SK-N-SH treated with all-trans-retinoic acid at 6 μM for 48 hours (cell line): ENCODE measurements around the gene PTER.

Source experiments
- ATAC-seq: fragments of 200-7000 bp; cut with Tn5 transposase; 3 replicates; pipeline ENCODE4 v1.9.1; 2020; ENCODE audit warnings: mild to moderate bottlenecking, moderate library complexity
- ARNTL ChIP-seq: fragments of 450-650 bp; formaldehyde crosslinking; IDR thresholded peaks from 2 replicates; pipeline ENCODE4 v1.5.0; 2020; ENCODE audit warnings: low read depth, mild to moderate bottlenecking, moderate library complexity, borderline replicate concordance
- BACH2 ChIP-seq: fragments of 250-450 bp; sonication (Bioruptor Pico); IDR thresholded peaks from 2 replicates; pipeline ENCODE4 v1.9.0; 2021; ENCODE audit warnings: mild to moderate bottlenecking, borderline replicate concordance
- CSDC2 ChIP-seq: fragments of 250-450 bp; sonication (Bioruptor Pico); IDR thresholded peaks from 2 replicates; pipeline ENCODE4 v1.5.0; 2020; ENCODE audit warnings: mild to moderate bottlenecking, moderate library complexity
- ESRRG ChIP-seq: fragments of 250-450 bp; sonication (Bioruptor Pico); IDR thresholded peaks from 2 replicates; pipeline ENCODE4 v1.6.1; 2021; ENCODE audit warnings: mild to moderate bottlenecking
- GLIS3 ChIP-seq: fragments of 250-450 bp; sonication (Bioruptor Pico); IDR thresholded peaks from 2 replicates; pipeline ENCODE4 v1.5.0; 2020; ENCODE audit warnings: mild to moderate bottlenecking, moderate library complexity
- ISL1 ChIP-seq: fragments of 250-450 bp; sonication (Bioruptor Pico); IDR thresholded peaks from 2 replicates; pipeline ENCODE4 v2.1.2; 2022; ENCODE audit warnings: mild to moderate bottlenecking, moderate library complexity
- OSR1 ChIP-seq: fragments of 250-450 bp; sonication (Bioruptor Pico); IDR thresholded peaks from 2 replicates; pipeline ENCODE4 v1.8.0; 2022; ENCODE audit warnings: moderate library complexity, mild to moderate bottlenecking, inconsistent platforms
- PPARA ChIP-seq: fragments of 250-450 bp; sonication (Bioruptor Pico); IDR thresholded peaks from 2 replicates; pipeline ENCODE4 v1.5.0; 2020; ENCODE audit warnings: mild to moderate bottlenecking, borderline replicate concordance
- RARB ChIP-seq: fragments of 250-450 bp; sonication (Bioruptor Pico); IDR thresholded peaks from 2 replicates; pipeline ENCODE4 v1.8.0; 2021; ENCODE audit warnings: mild to moderate bottlenecking, moderate library complexity
- SNAI2 ChIP-seq: fragments of 250-450 bp; sonication (Bioruptor Pico); IDR thresholded peaks from 2 replicates; pipeline ENCODE4 v1.5.0; 2020; ENCODE audit warnings: mild to moderate bottlenecking, moderate library complexity
- TCF4 ChIP-seq: fragments of 250-450 bp; sonication (Bioruptor Pico); IDR thresholded peaks from 2 replicates; pipeline ENCODE4 v1.8.0; 2021; ENCODE audit warnings: mild to moderate bottlenecking, moderate library complexity, borderline replicate concordance
- TOX ChIP-seq: fragments of 250-450 bp; sonication (Bioruptor Pico); IDR thresholded peaks from 2 replicates; pipeline ENCODE4 v1.8.0; 2021; ENCODE audit warnings: mild to moderate bottlenecking, moderate library complexity, borderline replicate concordance
- ZC3H10 ChIP-seq: fragments of 250-450 bp; sonication (Bioruptor Pico); IDR thresholded peaks from 2 replicates; pipeline ENCODE4 v1.5.1; 2021; ENCODE audit warnings: mild to moderate bottlenecking, moderate library complexity
- ZFP3 ChIP-seq: fragments of 250-450 bp; sonication (Bioruptor Pico); IDR thresholded peaks from 2 replicates; pipeline ENCODE4 v1.5.0; 2020; ENCODE audit warnings: mild to moderate bottlenecking, moderate library complexity
- ZFP30 ChIP-seq: fragments of 450-650 bp; formaldehyde crosslinking; IDR thresholded peaks from 2 replicates; pipeline ENCODE4 v1.5.0; 2022; ENCODE audit warnings: mild to moderate bottlenecking, moderate library complexity
- ZNF565 ChIP-seq: fragments of 450-650 bp; formaldehyde crosslinking; conservative IDR thresholded peaks from 2 replicates; pipeline ENCODE4 v1.5.0; 2020; ENCODE audit warnings: low read depth, mild to moderate bottlenecking, moderate library complexity
- ZNF70 ChIP-seq: fragments of 450-650 bp; formaldehyde crosslinking; IDR thresholded peaks from 2 replicates; pipeline ENCODE4 v1.5.0; 2020; ENCODE audit warnings: mild to moderate bottlenecking, moderate library complexity
- ZNF8 ChIP-seq: fragments of 450-650 bp; formaldehyde crosslinking; IDR thresholded peaks from 2 replicates; pipeline ENCODE4 v1.5.0; 2020; ENCODE audit warnings: mild to moderate bottlenecking, moderate library complexity
- TF ChIP-seq, protein P1 (sequence below): fragments of 250-450 bp; sonication (Bioruptor Pico); IDR thresholded peaks from 2 replicates; pipeline ENCODE4 v1.5.1; 2021; ENCODE audit warnings: mild to moderate bottlenecking, moderate library complexity
- TF ChIP-seq, protein P2 (sequence below): fragments of 250-450 bp; sonication (Bioruptor Pico); IDR thresholded peaks from 2 replicates; pipeline ENCODE4 v1.5.1; 2020; ENCODE audit warnings: low read depth, mild to moderate bottlenecking, moderate library complexity
- TF ChIP-seq, protein P3 (sequence below): fragments of 250-450 bp; sonication (Bioruptor Pico); IDR thresholded peaks from 2 replicates; pipeline ENCODE4 v1.5.0; 2020; ENCODE audit warnings: mild to moderate bottlenecking, moderate library complexity
- TF ChIP-seq, protein P4 (sequence below): fragments of 250-450 bp; sonication (Bioruptor Pico); IDR thresholded peaks from 2 replicates; pipeline ENCODE4 v1.8.0; 2021; ENCODE audit warnings: low read depth, mild to moderate bottlenecking, moderate library complexity, borderline replicate concordance

The PTER gene

DNA sequence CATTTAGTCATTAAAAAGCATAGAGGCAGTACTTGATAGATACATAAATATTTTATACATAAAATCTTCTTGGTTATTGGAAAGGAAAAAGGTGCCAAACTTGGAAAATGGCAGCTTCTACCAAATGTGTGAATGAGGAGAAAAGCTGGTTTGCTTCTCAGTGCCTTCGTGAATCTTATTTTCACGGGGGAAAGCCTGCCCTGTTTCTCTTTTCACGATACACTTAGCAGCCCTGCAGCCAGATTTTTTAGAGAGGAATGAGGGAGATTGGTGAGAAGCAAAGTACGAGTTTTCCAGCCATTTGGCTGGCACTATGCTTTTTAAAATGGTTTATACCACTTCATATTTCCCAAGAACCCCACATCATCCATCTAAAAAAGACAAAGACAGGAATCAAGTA lies 107.8 kb downstream of the PTER start:
- no peak for ATAC-seq
- TF ChIP-seq, protein P1, sequence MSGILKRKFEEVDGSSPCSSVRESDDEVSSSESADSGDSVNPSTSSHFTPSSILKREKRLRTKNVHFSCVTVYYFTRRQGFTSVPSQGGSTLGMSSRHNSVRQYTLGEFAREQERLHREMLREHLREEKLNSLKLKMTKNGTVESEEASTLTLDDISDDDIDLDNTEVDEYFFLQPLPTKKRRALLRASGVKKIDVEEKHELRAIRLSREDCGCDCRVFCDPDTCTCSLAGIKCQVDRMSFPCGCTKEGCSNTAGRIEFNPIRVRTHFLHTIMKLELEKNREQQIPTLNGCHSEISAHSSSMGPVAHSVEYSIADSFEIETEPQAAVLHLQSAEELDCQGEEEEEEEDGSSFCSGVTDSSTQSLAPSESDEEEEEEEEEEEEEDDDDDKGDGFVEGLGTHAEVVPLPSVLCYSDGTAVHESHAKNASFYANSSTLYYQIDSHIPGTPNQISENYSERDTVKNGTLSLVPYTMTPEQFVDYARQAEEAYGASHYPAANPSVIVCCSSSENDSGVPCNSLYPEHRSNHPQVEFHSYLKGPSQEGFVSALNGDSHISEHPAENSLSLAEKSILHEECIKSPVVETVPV (CRISPR knock-in tag) = no peak
- TF ChIP-seq TCF4 (no peak), TOX (CRISPR knock-in tag) (no peak), OSR1 (CRISPR knock-in tag) (no peak), CSDC2 (CRISPR knock-in tag) (no peak), ISL1 (CRISPR knock-in tag) (no peak), ZC3H10 (CRISPR knock-in tag) (no peak), SNAI2 (no peak), ESRRG (no peak)

DNA sequence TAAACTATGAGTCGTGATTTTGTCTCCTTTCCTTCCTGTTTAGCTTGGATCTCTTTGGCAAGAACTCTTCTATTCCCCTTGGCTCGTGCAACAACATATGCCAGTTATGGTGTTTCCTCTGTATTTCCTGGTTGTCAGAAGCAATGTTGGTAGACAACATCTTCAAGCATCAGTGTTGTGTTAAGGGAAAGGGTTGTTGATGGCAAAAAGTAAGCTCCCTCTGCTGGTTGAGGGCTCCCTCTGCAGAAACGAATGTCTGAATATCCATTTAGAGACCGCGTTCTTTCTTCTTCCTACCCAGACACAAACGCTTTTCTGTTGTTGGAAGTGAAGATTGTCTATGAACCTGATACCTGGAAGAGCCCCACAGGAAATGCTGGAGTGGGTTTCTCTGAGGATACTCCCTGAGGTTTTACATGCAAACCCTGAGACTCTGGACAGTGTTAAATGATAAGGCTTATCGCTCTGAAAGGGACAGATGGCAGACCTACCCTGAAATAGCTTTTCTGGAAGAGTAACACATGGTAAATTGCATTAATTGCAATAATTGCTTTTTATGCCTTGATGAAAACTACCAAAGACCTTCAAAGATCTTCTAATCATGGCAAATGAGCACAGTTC lies 108.4 kb downstream of the PTER start:
- ATAC-seq = peak; percentile 61; the same call in 2 of the 3 replicates
- TF ChIP-seq RARB (CRISPR knock-in tag) = no peak
- no peak for TF ChIP-seq CSDC2 (CRISPR knock-in tag)
- no peak for TF ChIP-seq SNAI2
- TF ChIP-seq ARNTL (CRISPR knock-in tag) = no peak
- TF ChIP-seq TCF4 = peak; percentile 63; the same call in 1 of the 2 replicates

DNA sequence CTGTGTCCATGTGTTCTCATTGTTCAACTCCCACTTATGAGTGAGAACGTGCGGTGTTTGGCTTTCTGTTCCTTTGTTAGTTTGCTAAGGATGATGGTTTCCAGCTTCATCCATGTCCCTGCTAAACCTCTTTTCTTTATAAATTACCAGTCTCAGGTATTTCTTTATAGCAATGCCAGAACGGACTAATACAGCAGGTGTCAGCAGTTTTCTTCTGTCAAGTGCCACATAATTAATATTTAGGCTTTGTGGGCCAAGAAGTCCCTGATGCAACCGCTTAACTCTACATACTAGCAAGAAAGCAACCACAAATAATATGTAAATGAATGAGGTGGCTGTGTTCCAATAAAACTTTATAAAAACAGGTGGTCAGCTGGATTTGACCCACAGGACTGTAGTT lies 111.2 kb downstream of the PTER start:
- ATAC-seq = no peak
- TF ChIP-seq ZNF70 (CRISPR knock-in tag) (no peak), PPARA (CRISPR knock-in tag) (no peak), RARB (CRISPR knock-in tag) (no peak), TOX (CRISPR knock-in tag) (no peak), ZNF565 (CRISPR knock-in tag) (no peak), ZC3H10 (CRISPR knock-in tag) (no peak), OSR1 (CRISPR knock-in tag) (no peak), ZNF8 (CRISPR knock-in tag) (no peak), ZFP3 (CRISPR knock-in tag) (no peak), TCF4 (no peak), BACH2 (CRISPR knock-in tag) (no peak)
- TF ChIP-seq, protein P1 (CRISPR knock-in tag) = no peak
- TF ChIP-seq, protein P2, sequence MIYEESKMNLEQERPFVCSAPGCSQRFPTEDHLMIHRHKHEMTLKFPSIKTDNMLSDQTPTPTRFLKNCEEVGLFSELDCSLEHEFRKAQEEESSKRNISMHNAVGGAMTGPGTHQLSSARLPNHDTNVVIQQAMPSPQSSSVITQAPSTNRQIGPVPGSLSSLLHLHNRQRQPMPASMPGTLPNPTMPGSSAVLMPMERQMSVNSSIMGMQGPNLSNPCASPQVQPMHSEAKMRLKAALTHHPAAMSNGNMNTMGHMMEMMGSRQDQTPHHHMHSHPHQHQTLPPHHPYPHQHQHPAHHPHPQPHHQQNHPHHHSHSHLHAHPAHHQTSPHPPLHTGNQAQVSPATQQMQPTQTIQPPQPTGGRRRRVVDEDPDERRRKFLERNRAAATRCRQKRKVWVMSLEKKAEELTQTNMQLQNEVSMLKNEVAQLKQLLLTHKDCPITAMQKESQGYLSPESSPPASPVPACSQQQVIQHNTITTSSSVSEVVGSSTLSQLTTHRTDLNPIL (CRISPR knock-in tag) = no peak
- TF ChIP-seq, protein P3, sequence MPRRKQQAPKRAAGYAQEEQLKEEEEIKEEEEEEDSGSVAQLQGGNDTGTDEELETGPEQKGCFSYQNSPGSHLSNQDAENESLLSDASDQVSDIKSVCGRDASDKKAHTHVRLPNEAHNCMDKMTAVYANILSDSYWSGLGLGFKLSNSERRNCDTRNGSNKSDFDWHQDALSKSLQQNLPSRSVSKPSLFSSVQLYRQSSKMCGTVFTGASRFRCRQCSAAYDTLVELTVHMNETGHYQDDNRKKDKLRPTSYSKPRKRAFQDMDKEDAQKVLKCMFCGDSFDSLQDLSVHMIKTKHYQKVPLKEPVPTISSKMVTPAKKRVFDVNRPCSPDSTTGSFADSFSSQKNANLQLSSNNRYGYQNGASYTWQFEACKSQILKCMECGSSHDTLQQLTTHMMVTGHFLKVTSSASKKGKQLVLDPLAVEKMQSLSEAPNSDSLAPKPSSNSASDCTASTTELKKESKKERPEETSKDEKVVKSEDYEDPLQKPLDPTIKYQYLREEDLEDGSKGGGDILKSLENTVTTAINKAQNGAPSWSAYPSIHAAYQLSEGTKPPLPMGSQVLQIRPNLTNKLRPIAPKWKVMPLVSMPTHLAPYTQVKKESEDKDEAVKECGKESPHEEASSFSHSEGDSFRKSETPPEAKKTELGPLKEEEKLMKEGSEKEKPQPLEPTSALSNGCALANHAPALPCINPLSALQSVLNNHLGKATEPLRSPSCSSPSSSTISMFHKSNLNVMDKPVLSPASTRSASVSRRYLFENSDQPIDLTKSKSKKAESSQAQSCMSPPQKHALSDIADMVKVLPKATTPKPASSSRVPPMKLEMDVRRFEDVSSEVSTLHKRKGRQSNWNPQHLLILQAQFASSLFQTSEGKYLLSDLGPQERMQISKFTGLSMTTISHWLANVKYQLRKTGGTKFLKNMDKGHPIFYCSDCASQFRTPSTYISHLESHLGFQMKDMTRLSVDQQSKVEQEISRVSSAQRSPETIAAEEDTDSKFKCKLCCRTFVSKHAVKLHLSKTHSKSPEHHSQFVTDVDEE = no peak

DNA sequence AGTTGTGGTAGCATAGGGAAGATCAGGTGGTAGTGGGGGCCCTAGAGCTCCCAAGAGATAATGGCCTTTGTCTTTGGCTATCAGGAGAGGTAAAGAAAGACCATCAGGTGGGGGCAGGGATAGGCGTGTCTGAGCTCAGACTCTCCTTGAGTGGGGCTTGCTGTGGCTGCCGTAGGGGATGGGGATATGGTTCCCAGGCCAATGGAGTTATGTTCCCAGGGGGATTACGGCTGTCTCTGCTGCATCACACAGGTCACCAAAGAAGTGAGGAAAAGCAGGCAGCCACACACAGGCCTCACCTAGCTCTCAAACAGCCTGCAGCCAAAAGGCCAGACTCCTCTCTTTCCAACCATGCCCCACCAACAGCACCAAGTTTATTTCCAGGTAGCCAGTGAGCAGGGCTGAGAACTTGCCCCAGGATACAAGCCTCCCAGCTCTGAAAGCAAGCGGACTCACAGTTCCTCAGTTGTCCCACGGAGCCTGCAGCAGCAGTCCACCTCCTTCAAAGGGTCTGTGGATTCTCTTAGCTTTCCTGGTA lies 122.5 kb downstream of the PTER start:
- no peak for ATAC-seq
- TF ChIP-seq ZNF8 (CRISPR knock-in tag) (no peak), RARB (CRISPR knock-in tag) (no peak), SNAI2 (no peak), ISL1 (CRISPR knock-in tag) (no peak), BACH2 (CRISPR knock-in tag) (no peak), TOX (CRISPR knock-in tag) (no peak), TCF4 (no peak), OSR1 (CRISPR knock-in tag) (no peak), ZNF70 (CRISPR knock-in tag) (no peak), ZFP30 (CRISPR knock-in tag) (no peak), GLIS3 (CRISPR knock-in tag) (no peak), CSDC2 (CRISPR knock-in tag) (no peak)
- TF ChIP-seq, protein P2 (CRISPR knock-in tag) = no peak
- TF ChIP-seq, protein P4, sequence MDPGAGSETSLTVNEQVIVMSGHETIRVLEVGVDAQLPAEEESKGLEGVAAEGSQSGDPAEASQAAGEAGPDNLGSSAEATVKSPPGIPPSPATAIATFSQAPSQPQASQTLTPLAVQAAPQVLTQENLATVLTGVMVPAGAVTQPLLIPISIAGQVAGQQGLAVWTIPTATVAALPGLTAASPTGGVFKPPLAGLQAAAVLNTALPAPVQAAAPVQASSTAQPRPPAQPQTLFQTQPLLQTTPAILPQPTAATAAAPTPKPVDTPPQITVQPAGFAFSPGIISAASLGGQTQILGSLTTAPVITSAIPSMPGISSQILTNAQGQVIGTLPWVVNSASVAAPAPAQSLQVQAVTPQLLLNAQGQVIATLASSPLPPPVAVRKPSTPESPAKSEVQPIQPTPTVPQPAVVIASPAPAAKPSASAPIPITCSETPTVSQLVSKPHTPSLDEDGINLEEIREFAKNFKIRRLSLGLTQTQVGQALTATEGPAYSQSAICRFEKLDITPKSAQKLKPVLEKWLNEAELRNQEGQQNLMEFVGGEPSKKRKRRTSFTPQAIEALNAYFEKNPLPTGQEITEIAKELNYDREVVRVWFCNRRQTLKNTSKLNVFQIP (CRISPR knock-in tag) = no peak
